Epithelial cell of proximal tubule (primary cell): ENCODE results near the gene PIGH. TPM values are rescaled to one million over a fixed set of nuclear protein-coding genes. Genes with fewer than 3 reads are reported as not detected.

Source experiments
- DNase-seq: peaks from one replicate; pipeline ENCODE4 v3.0.0-alpha.2; 2011; ENCODE audit warnings: low read depth
- H3K4me3 ChIP-seq: 2 replicates; pipeline ENCODE4 v1.5.1; 2011; ENCODE audit warnings: low read depth, mild to moderate bottlenecking, low read length
- CTCF ChIP-seq: conservative IDR thresholded peaks from 2 replicates; pipeline ENCODE4 v1.5.1; 2012; ENCODE audit warnings: low read depth, mild to moderate bottlenecking, low read length
- total RNA-seq: library from RNA; depleted of rRNA; stranded (reverse); fragments of >200 nt; gene quantifications from 2 replicates; pipeline ENCODE4 v1.2.3, GENCODE V29; 2015

PIGH gene
- total RNA-seq, 1 donor from 2014 or later = 13.9 TPM

GRCh38 chr14:67623114-67623513 lies 23.0 kb upstream of the PIGH start:
- no peak for TF ChIP-seq CTCF
- no peak for DNase-seq
- no peak overlapping the region for H3K4me3 ChIP-seq

DNA sequence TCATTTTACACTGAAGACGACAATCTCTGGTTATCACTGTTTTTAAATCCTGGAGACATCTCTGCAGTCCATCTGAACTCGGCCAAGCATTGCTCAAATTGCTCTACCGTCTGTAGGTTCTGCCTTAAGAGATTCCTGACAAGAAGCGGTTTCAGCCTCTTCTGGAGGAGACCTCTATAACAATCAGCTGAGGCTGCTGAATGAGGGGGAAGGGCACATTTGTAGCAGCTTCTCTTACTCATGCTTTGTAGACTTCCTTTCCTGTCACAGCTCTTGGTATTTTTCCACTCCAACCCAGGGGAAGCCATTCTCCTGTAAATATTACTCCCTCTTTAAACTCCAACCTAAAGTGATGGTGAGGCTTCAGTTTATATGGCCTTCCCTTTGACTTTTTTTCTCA lies 22.6 kb upstream of the PIGH start:
- no peak for DNase-seq
- no peak overlapping the region for H3K4me3 ChIP-seq
- TF ChIP-seq CTCF = no peak

DNA sequence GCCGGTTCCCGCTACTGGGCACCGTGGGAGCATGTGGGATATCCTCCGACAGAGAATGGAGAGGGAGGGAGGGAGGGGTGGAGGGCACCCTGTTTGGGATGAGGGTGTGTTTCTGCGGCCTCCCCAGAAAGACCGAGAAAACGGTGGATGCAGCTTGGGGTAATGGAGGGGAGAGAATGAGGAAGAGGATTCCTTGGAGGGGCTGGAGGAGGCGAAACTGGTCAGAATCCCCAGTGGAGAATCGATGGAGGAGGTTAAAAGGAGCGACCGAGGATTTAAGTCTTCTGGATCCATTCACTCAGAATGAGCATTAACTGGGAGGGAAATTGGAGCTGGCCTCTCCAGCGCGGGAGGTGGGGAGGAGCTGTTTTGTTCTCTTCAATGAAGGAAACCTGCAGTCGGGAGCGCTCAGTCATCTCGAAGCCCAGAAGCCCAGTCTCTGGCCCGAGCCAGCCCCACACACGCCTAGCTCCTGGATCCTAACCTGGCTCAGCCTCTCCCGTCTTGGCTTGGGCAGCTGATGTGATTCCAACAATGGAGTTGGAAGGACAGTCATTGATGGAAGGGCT lies 20.2 kb upstream of the PIGH start:
- peak overlapping the region; percentile 81 for H3K4me3 ChIP-seq
- DNase-seq = no peak
- no peak for TF ChIP-seq CTCF

DNA sequence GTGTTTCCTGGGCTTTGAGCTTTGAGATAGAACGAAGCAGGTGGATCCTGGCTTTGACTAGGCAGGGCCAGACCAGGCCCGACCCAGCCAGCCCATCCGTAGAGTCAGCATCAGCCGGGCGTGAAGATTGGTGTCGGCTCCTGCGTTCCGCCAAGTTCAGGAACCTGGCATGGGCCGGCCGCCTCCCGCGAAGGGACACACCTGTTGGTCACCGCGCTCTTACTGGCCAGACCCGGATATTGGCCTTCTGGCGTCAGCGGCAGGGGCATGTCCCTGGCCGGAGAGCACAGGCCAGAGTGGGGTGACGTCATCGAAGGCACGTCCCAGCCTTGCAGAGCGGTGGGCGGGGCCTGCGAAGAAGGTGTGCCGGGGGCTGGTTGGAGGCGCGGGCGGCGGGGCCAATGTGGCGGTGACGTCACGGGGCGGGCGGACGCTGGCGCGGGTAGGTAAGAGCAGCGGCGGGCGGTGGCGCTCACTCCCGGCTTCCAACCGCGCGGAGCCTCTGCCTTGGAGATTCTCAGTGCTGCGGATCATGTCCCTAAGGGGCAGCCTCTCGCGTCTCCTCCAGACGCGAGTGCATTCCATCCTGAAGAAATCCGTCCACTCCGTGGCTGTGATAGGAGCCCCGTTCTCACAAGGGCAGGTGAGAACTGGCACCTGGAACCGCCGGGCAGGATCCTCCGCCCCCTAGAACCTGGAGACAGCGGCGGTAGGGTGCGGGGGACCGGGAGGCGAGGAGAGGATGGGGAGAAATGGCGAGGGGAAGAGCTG lies 19.6 kb upstream of the PIGH start, which contains the start of gene ARG2:
Gene ARG2, plus strand, starts transcription at position 475 of the 771 bp plus-strand sequence. Its CDS starts 58 bp downstream, at position 533.
- no peak for TF ChIP-seq CTCF
- H3K4me3 ChIP-seq = peak within 1 kb of the TSS; percentile 81
- peak; percentile 77 for DNase-seq

- peak; percentile 59 for DNase-seq
Measured at GRCh38 chr14:67618617-67619063, 18.6 kb upstream of the PIGH start.

DNA sequence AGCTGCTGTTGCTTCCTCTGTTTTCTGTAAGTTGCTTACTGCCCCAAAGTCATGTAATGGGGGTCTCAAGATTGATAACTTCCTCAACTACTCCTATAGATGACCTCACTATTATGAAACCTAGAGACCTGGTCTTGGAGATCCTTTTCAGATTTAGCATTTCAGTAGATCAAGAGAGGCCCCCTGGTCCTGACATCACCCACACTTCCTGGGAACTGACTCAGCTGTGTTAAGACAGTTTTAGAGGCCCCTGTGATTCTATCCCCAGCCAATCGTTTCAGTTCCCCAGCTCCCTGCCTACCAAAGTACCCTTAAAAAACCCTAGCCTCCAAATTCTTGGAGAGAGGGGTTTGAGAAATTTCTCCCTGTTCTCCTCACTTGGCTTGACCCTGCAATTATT lies 10.4 kb upstream of the PIGH start:
- H3K4me3 ChIP-seq = no peak overlapping the region
- DNase-seq = no peak
- TF ChIP-seq CTCF = no peak

More at GRCh38 chr14:67618617-67619063, 18.6 kb upstream of the PIGH start:
- H3K4me3 ChIP-seq = no peak overlapping the region
- peak; percentile 79 for TF ChIP-seq CTCF
